Effector CD8-positive, alpha-beta T cell (primary cell): ENCODE data around the gene GNB1.
A peak's percentile ranks its signal among the peaks of the same experiment; 100 is the strongest.
"Not testable (repeated sequence)": the region's sequence is repeated elsewhere in the genome, so short reads cannot be mapped to it uniquely, and the experiment has no call there.

ENCODE experiments used
- DNase-seq: peaks from one replicate; lab custom pipeline; 2025; lab: John Stamatoyannopoulos, UW

The GNB1 gene

GRCh38 chr1:1891349-1892078, 627 bp upstream of the GNB1 start:
- peak; percentile 82 for DNase-seq

- peak; percentile 22 for DNase-seq
Measured at GRCh38 chr1:1889847-1890505, 911 bp downstream of the GNB1 start.

GRCh38 chr1:1889090-1889750, 1.7 kb downstream of the GNB1 start:
- DNase-seq = no peak

GRCh38 chr1:1883890-1884289, 7.0 kb downstream of the GNB1 start:
- DNase-seq = not testable (repeated sequence)

GRCh38 chr1:1883092-1883873, 7.6 kb downstream of the GNB1 start:
- no peak for DNase-seq

- DNase-seq = no peak
Measured at GRCh38 chr1:1881727-1882126, 9.2 kb downstream of the GNB1 start.

GRCh38 chr1:1880617-1881312, 10.1 kb downstream of the GNB1 start:
- no peak for DNase-seq

- DNase-seq = no peak
Measured at GRCh38 chr1:1879942-1880341, 10.9 kb downstream of the GNB1 start.

- DNase-seq = no peak
Measured at GRCh38 chr1:1877865-1878436, 12.9 kb downstream of the GNB1 start.

- no peak for DNase-seq
Measured at GRCh38 chr1:1876335-1876930, 14.5 kb downstream of the GNB1 start.

- no peak for DNase-seq
Measured at GRCh38 chr1:1875932-1876331, 15.0 kb downstream of the GNB1 start.

- no peak for DNase-seq
Measured at GRCh38 chr1:1874901-1875300, 16.0 kb downstream of the GNB1 start.

GRCh38 chr1:1873186-1873585, 17.7 kb downstream of the GNB1 start:
- DNase-seq = no peak

- no peak for DNase-seq
Measured at GRCh38 chr1:1872329-1872994, 18.4 kb downstream of the GNB1 start.

GRCh38 chr1:1869469-1869868, 21.4 kb downstream of the GNB1 start:
- DNase-seq = no peak

GRCh38 chr1:1867164-1867563, 23.7 kb downstream of the GNB1 start:
- DNase-seq = no peak

GRCh38 chr1:1862905-1863547, 27.9 kb downstream of the GNB1 start:
- no peak for DNase-seq

GRCh38 chr1:1861761-1862310, 29.1 kb downstream of the GNB1 start:
- not testable (repeated sequence) for DNase-seq

GRCh38 chr1:1861339-1861730, 29.6 kb downstream of the GNB1 start:
- no peak for DNase-seq
